ENCODE measurements around the gene LGALS8. TPM values are rescaled to one million over a fixed set of nuclear protein-coding genes. Genes with fewer than 3 reads are reported as not detected.

LGALS8 gene
- total RNA-seq, 1 donor from 2014 or later, result 94.5 TPM

- H3K4me1 Mint-ChIP-seq (ENCODE audit: unreplicated experiment), result peaks cover 17% of the 10 kb centered on the region
- no peaks in the 10 kb centered on the region for H3K36me3 Mint-ChIP-seq (ENCODE audit: low read depth, unreplicated experiment)
- H3K4me3 Mint-ChIP-seq (ENCODE audit: unreplicated experiment), result no peak overlapping the region
- peak overlapping the region; percentile 34 for H3K27ac Mint-ChIP-seq (ENCODE audit: unreplicated experiment)
- no peaks in the 10 kb centered on the region for H3K9me3 Mint-ChIP-seq (ENCODE audit: unreplicated experiment)
- no peak for TF ChIP-seq CTCF (IDR thresholded peaks at IDR 0.05; ENCODE audit: unreplicated experiment)
- H3K27me3 Mint-ChIP-seq (ENCODE audit: unreplicated experiment), result peaks cover 2% of the 10 kb centered on the region
- no peak for DNase-seq (ENCODE audit: low spot score)
Measured at GRCh38 chr1:236515443-236515958, 8.3 kb upstream of the LGALS8 start.

- no peak for DNase-seq (ENCODE audit: low spot score)
- Mint-ChIP-seq H3K9me3 (ENCODE audit: unreplicated experiment) (no peaks in the 10 kb centered on the region), H3K4me1 (ENCODE audit: unreplicated experiment) (peaks cover 18% of the 10 kb centered on the region), H3K36me3 (ENCODE audit: low read depth, unreplicated experiment) (no peaks in the 10 kb centered on the region), H3K4me3 (ENCODE audit: unreplicated experiment) (no peak overlapping the region), H3K27me3 (ENCODE audit: unreplicated experiment) (peaks cover 3% of the 10 kb centered on the region), H3K27ac (ENCODE audit: unreplicated experiment) (peak overlapping the region; percentile 7)
- TF ChIP-seq CTCF (IDR thresholded peaks at IDR 0.05; ENCODE audit: unreplicated experiment), result no peak
Measured at GRCh38 chr1:236516929-236517704, 6.7 kb upstream of the LGALS8 start.

- DNase-seq (ENCODE audit: low spot score), result no peak
- Mint-ChIP-seq H3K27ac (ENCODE audit: unreplicated experiment) (peak overlapping the region; percentile 92), H3K4me3 (ENCODE audit: unreplicated experiment) (no peak overlapping the region), H3K27me3 (ENCODE audit: unreplicated experiment) (peaks cover 6% of the 10 kb centered on the region), H3K36me3 (ENCODE audit: low read depth, unreplicated experiment) (no peaks in the 10 kb centered on the region), H3K9me3 (ENCODE audit: unreplicated experiment) (no peaks in the 10 kb centered on the region), H3K4me1 (ENCODE audit: unreplicated experiment) (peaks cover 24% of the 10 kb centered on the region)
- no peak for TF ChIP-seq CTCF (IDR thresholded peaks at IDR 0.05; ENCODE audit: unreplicated experiment)
Measured at GRCh38 chr1:236518322-236518721, 5.5 kb upstream of the LGALS8 start.

GRCh38 chr1:236520445-236521005, 3.3 kb upstream of the LGALS8 start:
- Mint-ChIP-seq H3K9me3 (ENCODE audit: unreplicated experiment) (no peaks in the 10 kb centered on the region), H3K27me3 (ENCODE audit: unreplicated experiment) (peaks cover 11% of the 10 kb centered on the region), H3K4me3 (ENCODE audit: unreplicated experiment) (no peak overlapping the region), H3K4me1 (ENCODE audit: unreplicated experiment) (peaks cover 33% of the 10 kb centered on the region), H3K36me3 (ENCODE audit: low read depth, unreplicated experiment) (peaks cover 6% of the 10 kb centered on the region), H3K27ac (ENCODE audit: unreplicated experiment) (no peak overlapping the region)
- no peak for DNase-seq (ENCODE audit: low spot score)
- TF ChIP-seq CTCF (IDR thresholded peaks at IDR 0.05; ENCODE audit: unreplicated experiment), result no peak
